Hepatocyte (in vitro differentiated cells): ENCODE results near the gene MYO3B. TPM values are rescaled to one million over a fixed set of nuclear protein-coding genes. Genes with fewer than 3 reads are reported as not detected.
A peak's percentile ranks its signal among the peaks of the same experiment; 100 is the strongest.

Experiments used
- DNase-seq: peaks from one replicate; pipeline ENCODE4 v3.0.0-alpha.2; 2016; ENCODE audit warnings: low spot score
- H2AFZ ChIP-seq: fragments of 200-600 bp; sonication (generic); 2 replicates; pipeline ENCODE4 v1.6.0; 2016; ENCODE audit warnings: antibody characterized with exemption, mild to moderate bottlenecking
- H3K27ac ChIP-seq: fragments of 200-600 bp; sonication (generic); 2 replicates; pipeline ENCODE4 v1.5.1; 2016; ENCODE audit warnings: mild to moderate bottlenecking
- H3K27me3 ChIP-seq: fragments of 200-600 bp; sonication (generic); 2 replicates; pipeline ENCODE4 v1.6.1; 2016
- H3K36me3 ChIP-seq: fragments of 200-600 bp; sonication (generic); replicated peaks from 2 replicates; pipeline ENCODE4 v1.5.1; 2016; ENCODE audit warnings: low read depth; ENCODE audit not compliant: insufficient read depth
- H3K4me1 ChIP-seq: fragments of 200-600 bp; sonication (generic); 2 replicates; pipeline ENCODE4 v1.5.1; 2016; ENCODE audit warnings: mild to moderate bottlenecking, moderate library complexity; ENCODE audit not compliant: insufficient read depth
- H3K4me2 ChIP-seq: fragments of 200-600 bp; sonication (generic); 2 replicates; pipeline ENCODE4 v1.6.0; 2016
- H3K4me3 ChIP-seq: fragments of 200-600 bp; sonication (generic); 2 replicates; pipeline ENCODE4 v1.5.1; 2016; ENCODE audit warnings: mild to moderate bottlenecking
- H3K79me2 ChIP-seq: fragments of 200-600 bp; sonication (generic); 2 replicates; pipeline ENCODE4 v1.6.0; 2017; ENCODE audit warnings: mild to moderate bottlenecking
- H3K9me2 ChIP-seq: fragments of 200-600 bp; sonication (generic); replicated peaks from 2 replicates; pipeline ENCODE4 v1.6.0; 2017; ENCODE audit warnings: mild to moderate bottlenecking; ENCODE audit not compliant: insufficient read depth
- H3K9me3 ChIP-seq: fragments of 200-600 bp; sonication (generic); 2 replicates; pipeline ENCODE4 v1.5.1; 2016; ENCODE audit warnings: low read depth, mild to moderate bottlenecking
- H4K20me1 ChIP-seq: fragments of 200-600 bp; sonication (generic); 2 replicates; pipeline ENCODE4 v1.6.0; 2016; ENCODE audit warnings: mild to moderate bottlenecking; ENCODE audit not compliant: insufficient read depth, poor library complexity, severe bottlenecking
- CTCF ChIP-seq: fragments of 200-600 bp; sonication (generic); IDR thresholded peaks from 2 replicates; pipeline ENCODE4 v1.5.1; 2016; ENCODE audit warnings: antibody characterized with exemption, mild to moderate bottlenecking; ENCODE audit not compliant: poor library complexity
- EZH2 ChIP-seq: fragments of 200-600 bp; sonication (generic); IDR thresholded peaks from 2 replicates; pipeline ENCODE4 v1.6.1; 2016; ENCODE audit warnings: antibody characterized with exemption, mild to moderate bottlenecking, borderline replicate concordance
- EZH2phosphoT487 ChIP-seq: fragments of 200-600 bp; sonication (generic); IDR thresholded peaks from one replicate; pipeline ENCODE4 v1.6.1; 2018; ENCODE audit warnings: antibody characterized with exemption, mild to moderate bottlenecking, low read depth, moderate library complexity; ENCODE audit not compliant: unreplicated experiment, severe bottlenecking
- WGBS: methylation state at CpG from one replicate; pipeline ENCODE4 v1.1.6; 2016; ENCODE audit warnings: low lambda C conversion rate; ENCODE audit errors: missing lambda C conversion rate; 5-methylcytosine and 5-hydroxymethylcytosine counted together
- polyA plus RNA-seq: library from polyadenylated mRNA; unstranded; fragments of >200 nt; fragmentation: Nextera tagmentation; extraction: Ambion mirVana; gene quantifications from 2 replicates; pipeline ENCODE4 v1.2.1, GENCODE V29; 2016
- total RNA-seq: library from RNA; depleted of rRNA; stranded (reverse); fragments of >200 nt; gene quantifications from 2 replicates; pipeline ENCODE4 v1.2.3, GENCODE V29; 2014

The MYO3B gene
- total and polyA plus RNA-seq, 2 experiments from 2014 or later: 0.63 to 1.1 TPM

GRCh38 chr2:170170281-170171040, 7.5 kb upstream of the MYO3B start:
- Histone ChIP-seq H3K9me3 (no peaks in the 10 kb centered on the region), H3K9me2 (no peaks in the 10 kb centered on the region), H2AFZ (no peak overlapping the region), H3K4me2 (peak overlapping the region; percentile 8), H3K79me2 (no peaks in the 10 kb centered on the region), H3K27me3 (no peaks in the 10 kb centered on the region), H3K27ac (no peak overlapping the region), H3K4me3 (no peak overlapping the region), H4K20me1 (no peaks in the 10 kb centered on the region), H3K36me3 (no peaks in the 10 kb centered on the region), H3K4me1 (no peaks in the 10 kb centered on the region)
- TF ChIP-seq CTCF: no peak
- TF ChIP-seq EZH2phosphoT487: no peak
- no peak for TF ChIP-seq EZH2
- DNase-seq: peak; percentile 42
- WGBS: 51% methylated on average over 5 of the region's 5 CpGs

GRCh38 chr2:170176212-170176611, 1.7 kb upstream of the MYO3B start:
- H3K36me3 ChIP-seq: no peaks in the 10 kb centered on the region
- H3K27me3 ChIP-seq: no peaks in the 10 kb centered on the region
- no peak overlapping the region for H2AFZ ChIP-seq
- H4K20me1 ChIP-seq: no peaks in the 10 kb centered on the region
- H3K9me3 ChIP-seq: no peaks in the 10 kb centered on the region
- 56% methylated on average over 6 of the region's 6 CpGs for WGBS
- DNase-seq: no peak
- H3K4me2 ChIP-seq: no peak overlapping the region
- no peaks in the 10 kb centered on the region for H3K9me2 ChIP-seq
- H3K27ac ChIP-seq: no peak overlapping the region
- H3K4me1 ChIP-seq: no peaks in the 10 kb centered on the region
- H3K4me3 ChIP-seq: no peak overlapping the region
- no peak for TF ChIP-seq CTCF
- TF ChIP-seq EZH2phosphoT487: no peak
- TF ChIP-seq EZH2: no peak
- no peaks in the 10 kb centered on the region for H3K79me2 ChIP-seq

GRCh38 chr2:170180031-170180566, 2.2 kb downstream of the MYO3B start:
- Histone ChIP-seq H3K4me2 (peak overlapping the region; percentile 29), H3K4me1 (no peaks in the 10 kb centered on the region), H3K9me3 (no peaks in the 10 kb centered on the region), H3K9me2 (no peaks in the 10 kb centered on the region), H4K20me1 (no peaks in the 10 kb centered on the region), H3K36me3 (no peaks in the 10 kb centered on the region), H3K79me2 (no peaks in the 10 kb centered on the region), H3K27me3 (no peaks in the 10 kb centered on the region), H3K4me3 (no peak overlapping the region), H2AFZ (no peak overlapping the region), H3K27ac (peak overlapping the region; percentile 30)
- TF ChIP-seq CTCF (no peak), EZH2 (no peak), EZH2phosphoT487 (no peak)
- WGBS: 68% methylated on average over 3 of the region's 3 CpGs
- DNase-seq: no peak
